Epithelial cell of proximal tubule (primary cell): Measurements from ENCODE around the gene SPATA31E1. TPM values are rescaled to one million over a fixed set of nuclear protein-coding genes. Genes with fewer than 3 reads are reported as not detected.

ENCODE experiments used
- DNase-seq: peaks from one replicate; pipeline ENCODE4 v3.0.0-alpha.2; 2011; ENCODE audit warnings: low read depth
- H3K4me3 ChIP-seq: 2 replicates; pipeline ENCODE4 v1.5.1; 2011; ENCODE audit warnings: low read depth, mild to moderate bottlenecking, low read length
- total RNA-seq: library from RNA; depleted of rRNA; stranded (reverse); fragments of >200 nt; gene quantifications from 2 replicates; pipeline ENCODE4 v1.2.3, GENCODE V29; 2015
- TF ChIP-seq, protein P1 (sequence below): conservative IDR thresholded peaks from 2 replicates; pipeline ENCODE4 v1.5.1; 2012; ENCODE audit warnings: low read depth, mild to moderate bottlenecking, low read length

The SPATA31E1 gene
- total RNA-seq, 1 donor from 2014 or later = not detected

DNA sequence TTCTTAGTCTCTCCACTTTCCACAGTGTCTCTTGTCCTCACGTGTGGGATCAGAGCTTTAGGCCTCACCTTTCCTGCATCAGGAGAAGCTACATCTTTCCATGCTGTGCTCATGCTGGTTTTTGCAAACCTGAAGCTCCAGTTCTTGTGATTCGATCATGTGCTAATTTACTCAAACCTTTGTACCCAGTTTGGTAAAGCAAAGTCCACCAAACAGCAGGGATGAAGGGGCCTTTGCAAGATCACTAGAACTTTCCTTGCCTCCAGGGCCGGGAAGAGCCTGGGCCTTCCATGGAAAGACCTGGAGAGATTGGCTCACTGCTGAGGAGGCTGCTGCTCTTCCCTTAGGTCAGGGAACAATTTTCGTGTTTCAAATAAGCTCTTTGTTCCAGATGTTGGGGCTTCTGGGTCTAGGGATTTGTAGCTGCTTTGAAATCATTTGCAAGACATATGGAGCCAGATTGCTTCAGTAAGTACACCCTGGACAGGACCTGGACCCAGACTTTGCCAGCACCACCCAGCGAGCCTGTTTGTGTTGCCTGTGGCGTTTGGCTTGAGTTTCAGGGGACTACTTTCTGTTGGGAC lies 18.7 kb upstream of the SPATA31E1 start:
- H3K4me3 ChIP-seq = no peak overlapping the region
- TF ChIP-seq, protein P1, sequence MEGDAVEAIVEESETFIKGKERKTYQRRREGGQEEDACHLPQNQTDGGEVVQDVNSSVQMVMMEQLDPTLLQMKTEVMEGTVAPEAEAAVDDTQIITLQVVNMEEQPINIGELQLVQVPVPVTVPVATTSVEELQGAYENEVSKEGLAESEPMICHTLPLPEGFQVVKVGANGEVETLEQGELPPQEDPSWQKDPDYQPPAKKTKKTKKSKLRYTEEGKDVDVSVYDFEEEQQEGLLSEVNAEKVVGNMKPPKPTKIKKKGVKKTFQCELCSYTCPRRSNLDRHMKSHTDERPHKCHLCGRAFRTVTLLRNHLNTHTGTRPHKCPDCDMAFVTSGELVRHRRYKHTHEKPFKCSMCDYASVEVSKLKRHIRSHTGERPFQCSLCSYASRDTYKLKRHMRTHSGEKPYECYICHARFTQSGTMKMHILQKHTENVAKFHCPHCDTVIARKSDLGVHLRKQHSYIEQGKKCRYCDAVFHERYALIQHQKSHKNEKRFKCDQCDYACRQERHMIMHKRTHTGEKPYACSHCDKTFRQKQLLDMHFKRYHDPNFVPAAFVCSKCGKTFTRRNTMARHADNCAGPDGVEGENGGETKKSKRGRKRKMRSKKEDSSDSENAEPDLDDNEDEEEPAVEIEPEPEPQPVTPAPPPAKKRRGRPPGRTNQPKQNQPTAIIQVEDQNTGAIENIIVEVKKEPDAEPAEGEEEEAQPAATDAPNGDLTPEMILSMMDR = no peak
- no peak for DNase-seq

GRCh38 chr9:87864915-87865314 lies 17.8 kb upstream of the SPATA31E1 start:
- TF ChIP-seq, protein P1 = no peak
- DNase-seq = no peak
- no peak overlapping the region for H3K4me3 ChIP-seq

- no peak for DNase-seq
- TF ChIP-seq, protein P1 = no peak
- H3K4me3 ChIP-seq = peak overlapping the region; percentile 3
Measured at GRCh38 chr9:87865626-87866025, 17.1 kb upstream of the SPATA31E1 start.

DNA sequence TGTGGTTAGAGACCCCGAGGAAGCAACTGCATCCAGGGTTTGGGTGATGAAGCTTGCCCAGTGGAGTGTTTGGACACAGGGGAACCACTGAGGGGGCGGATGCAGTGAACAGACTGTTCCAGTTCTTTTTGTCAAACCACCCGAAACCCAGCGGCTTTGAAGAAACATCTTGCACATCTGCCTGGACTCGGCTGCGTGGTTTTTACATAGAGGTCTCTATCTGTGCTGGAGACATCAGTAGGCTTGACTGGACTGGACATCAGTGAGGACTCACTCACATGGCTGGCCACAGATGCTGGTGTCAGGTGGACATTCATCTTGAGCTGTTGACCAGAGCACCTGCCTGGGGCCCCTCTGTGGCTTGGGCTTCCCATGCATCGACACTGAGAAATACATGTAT lies 15.3 kb upstream of the SPATA31E1 start:
- no peak for DNase-seq
- TF ChIP-seq, protein P1 = no peak
- H3K4me3 ChIP-seq = no peak overlapping the region

GRCh38 chr9:87868175-87868574 lies 14.5 kb upstream of the SPATA31E1 start:
- TF ChIP-seq, protein P1 = no peak
- DNase-seq = no peak
- no peak overlapping the region for H3K4me3 ChIP-seq

- TF ChIP-seq, protein P1 = no peak
- DNase-seq = no peak
- no peak overlapping the region for H3K4me3 ChIP-seq
Measured at GRCh38 chr9:87868635-87869034, 14.0 kb upstream of the SPATA31E1 start.

DNA sequence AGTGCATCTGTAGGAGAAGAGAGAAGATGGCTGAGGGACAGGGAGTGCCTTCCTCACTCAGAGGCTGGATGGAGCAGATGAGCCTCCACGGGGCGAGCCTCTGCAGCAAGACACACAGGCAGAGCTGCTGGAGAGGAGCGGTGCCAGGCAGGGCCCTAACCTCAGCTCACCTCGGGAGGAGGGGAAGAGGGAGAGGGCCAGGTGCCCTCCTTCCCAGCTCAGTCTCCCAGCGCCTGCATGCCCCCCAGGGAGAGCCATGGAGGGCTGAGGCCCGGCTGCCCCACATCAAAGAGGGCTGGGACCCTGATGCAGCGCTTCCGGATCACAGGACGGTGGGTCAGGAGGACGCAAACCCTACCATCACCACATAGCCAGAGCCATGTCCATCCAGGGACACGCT lies 13.6 kb upstream of the SPATA31E1 start:
- DNase-seq = no peak
- TF ChIP-seq, protein P1 = no peak
- H3K4me3 ChIP-seq = no peak overlapping the region
